HepG2 (cell line): Measurements from ENCODE around the gene SLCO2B1. TPM values are rescaled to one million over a fixed set of nuclear protein-coding genes. Genes with fewer than 3 reads are reported as not detected.

ENCODE experiments used
- ATM ChIP-seq: fragments of 450-650 bp; IDR thresholded peaks from 2 replicates; pipeline ENCODE4 v1.7.1; 2017; ENCODE audit warnings: mild to moderate bottlenecking, borderline replicate concordance
- ETS1 ChIP-seq: sonication (generic); formaldehyde crosslinking; IDR thresholded peaks from 2 replicates; pipeline ENCODE4 v1.4.0; 2020; ENCODE audit warnings: missing genetic modification reagents
- FOXP1 ChIP-seq, 2 experiments: fragments of 450-650 bp in 1 of 2; IDR thresholded peaks; 2 replicates each; pipeline ENCODE4 v1.6.1; 2017 to 2018; ENCODE audit warnings: antibody characterized with exemption in 1 of 2
- GRHL1 ChIP-seq: sonication (generic); formaldehyde crosslinking; conservative IDR thresholded peaks from 2 replicates; pipeline ENCODE4 v1.8.0; 2022; ENCODE audit warnings: missing genetic modification reagents
- NCOA2 ChIP-seq: sonication (generic); formaldehyde crosslinking; IDR thresholded peaks from 2 replicates; pipeline ENCODE4 v1.8.0; 2022; ENCODE audit warnings: inconsistent platforms
- NFYC ChIP-seq: IDR thresholded peaks from 2 replicates; pipeline ENCODE4 v1.6.1; 2016; ENCODE audit warnings: missing genetic modification reagents, missing compliant biosample characterization
- PAWR ChIP-seq: sonication (generic); formaldehyde crosslinking; IDR thresholded peaks from 2 replicates; pipeline ENCODE4 v1.4.0; 2020; ENCODE audit warnings: missing genetic modification reagents, mild to moderate bottlenecking, borderline replicate concordance
- PHB2 ChIP-seq: fragments of 450-650 bp; IDR thresholded peaks from 2 replicates; pipeline ENCODE4 v1.6.1; 2018; ENCODE audit not compliant: partially characterized antibody
- PRMT3 ChIP-seq: sonication (generic); formaldehyde crosslinking; IDR thresholded peaks from 2 replicates; pipeline ENCODE4 v1.8.1; 2022; ENCODE audit warnings: low read depth, mild to moderate bottlenecking, moderate library complexity, missing genetic modification reagents, borderline replicate concordance
- RFXANK ChIP-seq: IDR thresholded peaks from 2 replicates; pipeline ENCODE4 v1.6.1; 2016
- SRSF1 ChIP-seq: fragments of 200-400 bp; formaldehyde crosslinking; optimal IDR thresholded peaks from 2 replicates; pipeline ENCODE3; 2017; ENCODE audit warnings: mild to moderate bottlenecking, low read depth, low read length, moderate library complexity
- SSRP1 ChIP-seq: IDR thresholded peaks from 2 replicates; pipeline ENCODE4 v1.6.1; 2016; ENCODE audit warnings: control low read depth
- TCF7 ChIP-seq: sonication (generic); IDR thresholded peaks from 2 replicates; pipeline ENCODE4 v1.6.1; 2016; ENCODE audit warnings: antibody characterized with exemption, low read depth
- TOPORS ChIP-seq: sonication (generic); formaldehyde crosslinking; IDR thresholded peaks from 2 replicates; pipeline ENCODE4 v1.8.0; 2023; ENCODE audit warnings: mild to moderate bottlenecking, missing genetic modification reagents
- ZNF329 ChIP-seq: sonication (generic); formaldehyde crosslinking; IDR thresholded peaks from 2 replicates; pipeline ENCODE4 v1.9.0; 2021; ENCODE audit warnings: low read depth, mild to moderate bottlenecking, missing genetic modification reagents
- ZNF331 ChIP-seq: sonication (generic); formaldehyde crosslinking; IDR thresholded peaks from 2 replicates; pipeline ENCODE4 v1.4.0; 2020; ENCODE audit warnings: missing genetic modification reagents
- polyA plus RNA-seq, 8 experiments: library from polyadenylated mRNA; depleted of rRNA in 3 of 8; stranded (reverse) in 7 of 8; unstranded in 1 of 8; fragments of >200 nt; fragmentation: Illumina TruSeq in 4 of 8; extraction: Trizol in 4 of 8; gene quantifications; 2 replicates each; pipeline versions ENCODE4 v1.2.1 to v1.2.3, GENCODE V29; 2011 to 2016; ENCODE audit warnings: low read depth in 4 of 8, missing spikeins in 1 of 8, mixed read lengths in 1 of 8; ENCODE audit not compliant: insufficient read depth in 1 of 8
- total RNA-seq, 5 experiments: library from RNA; depleted of rRNA; stranded (reverse); fragments of >200 nt; fragmentation: Illumina TruSeq; extraction: Trizol; gene quantifications; 2 replicates each; pipeline ENCODE4 v1.2.3, GENCODE V29; 2016; ENCODE audit warnings: low read depth in 1 of 5
- TF ChIP-seq, protein P1 (sequence below): sonication (generic); formaldehyde crosslinking; IDR thresholded peaks from 2 replicates; pipeline ENCODE4 v1.8.0; 2022; ENCODE audit warnings: mild to moderate bottlenecking, missing genetic modification reagents, moderate library complexity
- TF ChIP-seq, protein P2 (sequence below), 2 experiments: sonication (generic) in 1 of 2; formaldehyde crosslinking in 1 of 2; IDR thresholded peaks; 2 replicates each; pipeline versions ENCODE4 v1.5.1 to v1.6.1; 2011 to 2020; ENCODE audit warnings: borderline replicate concordance in 1 of 2, low read depth in 1 of 2, low read length in 1 of 2, mild to moderate bottlenecking in 1 of 2, missing genetic modification reagents in 1 of 2, moderate library complexity in 1 of 2
- TF ChIP-seq, protein P3 (sequence below): sonication (generic); formaldehyde crosslinking; IDR thresholded peaks from 2 replicates; pipeline ENCODE4 v1.4.0; 2020; ENCODE audit warnings: missing genetic modification reagents, mild to moderate bottlenecking, borderline replicate concordance

The SLCO2B1 gene
- total and polyA plus RNA-seq, 2 of the 13 experiments (the other 11 are each of a cell fraction or from before 2014, with no cell fraction given) = 15.3 to 19.8 TPM

- TF ChIP-seq ETS1 = no peak
- TF ChIP-seq PHB2 = no peak
- peak; percentile 66; the same call in 1 of the 2 replicates for TF ChIP-seq TCF7
- peak; percentile 84 for TF ChIP-seq NCOA2
- 0 out of 2 replicates have a peak, but pooled peaks have one; percentile 19 for TF ChIP-seq PAWR (CRISPR knock-in tag)
- no peak for TF ChIP-seq PRMT3 (CRISPR knock-in tag)
- no peak for TF ChIP-seq SSRP1 (CRISPR knock-in tag)
- TF ChIP-seq, protein P1, sequence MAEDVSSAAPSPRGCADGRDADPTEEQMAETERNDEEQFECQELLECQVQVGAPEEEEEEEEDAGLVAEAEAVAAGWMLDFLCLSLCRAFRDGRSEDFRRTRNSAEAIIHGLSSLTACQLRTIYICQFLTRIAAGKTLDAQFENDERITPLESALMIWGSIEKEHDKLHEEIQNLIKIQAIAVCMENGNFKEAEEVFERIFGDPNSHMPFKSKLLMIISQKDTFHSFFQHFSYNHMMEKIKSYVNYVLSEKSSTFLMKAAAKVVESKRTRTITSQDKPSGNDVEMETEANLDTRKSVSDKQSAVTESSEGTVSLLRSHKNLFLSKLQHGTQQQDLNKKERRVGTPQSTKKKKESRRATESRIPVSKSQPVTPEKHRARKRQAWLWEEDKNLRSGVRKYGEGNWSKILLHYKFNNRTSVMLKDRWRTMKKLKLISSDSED (CRISPR knock-in tag) = no peak
- TF ChIP-seq ZNF331 (CRISPR knock-in tag) = peak; percentile 44; the same call in 1 of the 2 replicates
- TF ChIP-seq, protein P2, sequence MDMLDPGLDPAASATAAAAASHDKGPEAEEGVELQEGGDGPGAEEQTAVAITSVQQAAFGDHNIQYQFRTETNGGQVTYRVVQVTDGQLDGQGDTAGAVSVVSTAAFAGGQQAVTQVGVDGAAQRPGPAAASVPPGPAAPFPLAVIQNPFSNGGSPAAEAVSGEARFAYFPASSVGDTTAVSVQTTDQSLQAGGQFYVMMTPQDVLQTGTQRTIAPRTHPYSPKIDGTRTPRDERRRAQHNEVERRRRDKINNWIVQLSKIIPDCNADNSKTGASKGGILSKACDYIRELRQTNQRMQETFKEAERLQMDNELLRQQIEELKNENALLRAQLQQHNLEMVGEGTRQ (IDR thresholded peaks at IDR 0.05; ENCODE audit: low read depth, low read length) = no peak
- TF ChIP-seq, protein P2 (CRISPR knock-in tag; IDR thresholded peaks at IDR 0.05; ENCODE audit: borderline replicate concordance) = no peak
- no peak for TF ChIP-seq ATM
- no peak for TF ChIP-seq RFXANK
- TF ChIP-seq GRHL1 (CRISPR knock-in tag) = no peak
- TF ChIP-seq NFYC (CRISPR knock-in tag) = no peak
- TF ChIP-seq SRSF1 = no peak
- TF ChIP-seq FOXP1 (IDR thresholded peaks at IDR 0.05) = no peak
- TF ChIP-seq FOXP1 (CRISPR knock-in tag; IDR thresholded peaks at IDR 0.05) = peak; percentile 41; the same call in 1 of the 2 replicates
- no peak for TF ChIP-seq ZNF329
- TF ChIP-seq, protein P3, sequence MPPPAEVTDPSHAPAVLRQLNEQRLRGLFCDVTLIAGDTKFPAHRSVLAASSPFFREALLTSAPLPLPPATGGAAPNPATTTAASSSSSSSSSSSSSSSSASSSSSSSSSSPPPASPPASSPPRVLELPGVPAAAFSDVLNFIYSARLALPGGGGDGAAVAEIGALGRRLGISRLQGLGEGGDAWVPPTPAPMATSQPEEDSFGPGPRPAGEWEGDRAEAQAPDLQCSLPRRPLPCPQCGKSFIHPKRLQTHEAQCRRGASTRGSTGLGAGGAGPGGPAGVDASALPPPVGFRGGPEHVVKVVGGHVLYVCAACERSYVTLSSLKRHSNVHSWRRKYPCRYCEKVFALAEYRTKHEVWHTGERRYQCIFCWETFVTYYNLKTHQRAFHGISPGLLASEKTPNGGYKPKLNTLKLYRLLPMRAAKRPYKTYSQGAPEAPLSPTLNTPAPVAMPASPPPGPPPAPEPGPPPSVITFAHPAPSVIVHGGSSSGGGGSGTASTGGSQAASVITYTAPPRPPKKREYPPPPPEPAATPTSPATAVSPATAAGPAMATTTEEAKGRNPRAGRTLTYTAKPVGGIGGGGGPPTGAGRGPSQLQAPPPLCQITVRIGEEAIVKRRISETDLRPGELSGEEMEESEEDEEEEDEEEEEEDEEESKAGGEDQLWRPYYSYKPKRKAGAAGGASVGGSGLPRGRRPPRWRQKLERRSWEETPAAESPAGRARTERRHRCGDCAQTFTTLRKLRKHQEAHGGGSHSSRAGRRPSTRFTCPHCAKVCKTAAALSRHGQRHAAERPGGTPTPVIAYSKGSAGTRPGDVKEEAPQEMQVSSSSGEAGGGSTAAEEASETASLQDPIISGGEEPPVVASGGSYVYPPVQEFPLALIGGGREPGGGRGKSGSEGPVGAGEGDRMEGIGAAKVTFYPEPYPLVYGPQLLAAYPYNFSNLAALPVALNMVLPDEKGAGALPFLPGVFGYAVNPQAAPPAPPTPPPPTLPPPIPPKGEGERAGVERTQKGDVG (CRISPR knock-in tag) = no peak
- no peak; the same call in 1 of the 2 replicates for TF ChIP-seq TOPORS (CRISPR knock-in tag)
Measured at GRCh38 chr11:75204012-75204674, 53.2 kb downstream of the SLCO2B1 start (continued).
